ENCODE data around the gene EMX1. TPM values are rescaled to one million over a fixed set of nuclear protein-coding genes. Genes with fewer than 3 reads are reported as not detected.

EMX1 gene
- 0.08 TPM for polyA plus RNA-seq (ENCODE audit: insufficient read length)

DNA sequence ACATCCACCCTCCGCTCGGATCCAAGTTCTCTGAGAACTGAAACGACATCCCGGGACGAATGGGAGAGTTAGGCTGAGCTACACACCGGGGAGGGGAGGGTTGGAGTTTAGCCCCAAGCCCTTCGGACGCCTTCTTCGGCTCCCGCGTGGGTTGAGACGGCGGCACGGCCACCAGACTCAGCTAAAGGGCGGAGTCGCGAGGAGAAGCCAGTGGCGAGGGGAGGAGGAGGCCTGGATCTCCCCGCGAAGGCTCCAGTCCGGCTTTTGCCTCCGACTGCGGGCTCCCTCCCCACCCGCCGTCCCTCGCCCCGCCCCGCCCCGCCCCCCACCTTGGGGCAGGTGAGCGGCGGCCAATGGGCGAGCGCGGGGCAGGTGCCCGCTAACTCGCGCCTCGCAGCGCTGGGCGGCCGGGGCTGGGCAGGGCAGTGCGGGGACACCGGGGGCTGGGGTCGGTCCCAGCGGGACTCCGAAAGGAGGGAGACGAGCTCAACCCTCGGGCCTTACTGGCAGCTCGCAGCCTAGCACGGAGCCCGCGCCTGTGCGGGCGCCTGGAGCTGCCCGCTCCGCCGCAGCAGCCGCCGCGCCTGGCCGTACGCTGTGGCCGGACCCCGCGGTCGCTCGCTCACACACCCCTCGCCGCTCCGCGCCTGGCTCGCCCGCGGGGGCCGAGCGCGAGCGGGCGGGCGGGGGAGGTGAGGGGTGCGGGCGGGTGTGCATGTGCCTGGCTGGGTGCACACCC, at the start of gene EMX1:
TSS of gene EMX1 (plus strand) at position 382 of the 739 bp plus-strand sequence. CDS start at position 716, 334 bp downstream.
- no peak for DNase-seq (ENCODE audit: low read depth)

DNA sequence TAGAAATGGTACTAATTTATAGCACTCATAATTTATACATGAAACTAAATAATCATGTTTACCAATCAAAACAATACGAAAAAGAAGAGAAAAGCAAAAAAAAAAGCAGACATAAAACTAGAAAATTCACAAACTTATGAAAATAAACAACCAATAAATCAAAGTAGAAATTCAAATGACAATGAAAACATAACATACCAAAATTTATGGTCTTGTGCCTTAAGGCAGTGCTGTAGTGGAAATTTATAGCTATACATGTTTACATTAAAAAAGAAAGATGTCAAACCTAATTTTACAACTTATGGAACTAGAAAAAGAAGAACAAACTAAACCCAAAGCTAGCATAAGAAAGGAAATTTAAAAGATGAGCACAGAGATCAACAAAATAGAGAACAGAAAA, 46.3 kb upstream of the EMX1 start:
- DNase-seq (ENCODE audit: low read depth): no peak

DNA sequence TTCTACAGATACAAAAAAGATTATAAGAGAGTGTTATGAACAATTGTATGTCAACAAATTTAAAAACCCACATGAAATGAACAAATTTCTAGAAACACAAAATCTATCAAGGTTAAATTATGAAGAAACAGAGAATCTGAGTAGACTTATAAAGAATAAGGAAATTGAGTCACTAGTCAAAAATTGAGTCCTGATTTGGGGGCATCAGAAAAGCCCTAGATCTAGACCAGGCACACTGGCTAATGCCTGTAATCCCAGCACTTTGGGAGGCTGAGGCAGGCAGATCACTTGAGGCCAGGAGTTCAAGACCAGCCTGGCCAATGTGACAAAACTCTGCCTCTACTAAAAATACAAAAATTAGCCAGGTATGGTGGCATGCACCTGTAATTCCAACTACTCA, 45.4 kb upstream of the EMX1 start:
- no peak for DNase-seq (ENCODE audit: low read depth)

DNA sequence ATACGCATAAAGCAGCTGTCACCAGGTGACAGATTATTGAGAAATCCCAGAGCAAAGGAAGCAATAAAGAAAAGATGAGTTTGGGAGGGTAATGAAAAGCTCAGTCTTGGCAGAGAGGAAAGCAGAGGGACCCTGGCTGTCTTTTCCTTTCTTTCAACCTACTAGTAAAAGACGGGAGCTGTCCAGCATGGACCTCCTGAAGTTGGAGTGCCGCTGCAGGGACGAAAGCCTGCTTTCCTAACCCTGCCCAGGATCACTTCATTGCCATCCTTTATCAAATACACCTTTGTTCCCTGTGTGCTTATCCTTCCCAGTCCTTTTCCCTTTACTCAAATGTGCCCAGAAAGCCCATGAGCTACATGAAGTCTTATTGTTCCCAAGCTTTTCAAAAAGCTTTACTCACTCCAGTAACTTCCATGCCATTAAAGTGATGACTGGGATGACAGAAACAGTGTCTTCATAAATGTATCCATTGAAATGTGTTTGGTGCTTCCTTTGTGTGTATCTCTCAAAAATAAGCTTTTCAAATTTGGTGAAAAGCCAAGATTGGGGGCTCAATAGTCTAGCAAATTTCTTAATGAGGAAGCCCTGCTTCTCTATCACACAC, 33.9 kb upstream of the EMX1 start:
- no peak for DNase-seq (ENCODE audit: low read depth)

DNA sequence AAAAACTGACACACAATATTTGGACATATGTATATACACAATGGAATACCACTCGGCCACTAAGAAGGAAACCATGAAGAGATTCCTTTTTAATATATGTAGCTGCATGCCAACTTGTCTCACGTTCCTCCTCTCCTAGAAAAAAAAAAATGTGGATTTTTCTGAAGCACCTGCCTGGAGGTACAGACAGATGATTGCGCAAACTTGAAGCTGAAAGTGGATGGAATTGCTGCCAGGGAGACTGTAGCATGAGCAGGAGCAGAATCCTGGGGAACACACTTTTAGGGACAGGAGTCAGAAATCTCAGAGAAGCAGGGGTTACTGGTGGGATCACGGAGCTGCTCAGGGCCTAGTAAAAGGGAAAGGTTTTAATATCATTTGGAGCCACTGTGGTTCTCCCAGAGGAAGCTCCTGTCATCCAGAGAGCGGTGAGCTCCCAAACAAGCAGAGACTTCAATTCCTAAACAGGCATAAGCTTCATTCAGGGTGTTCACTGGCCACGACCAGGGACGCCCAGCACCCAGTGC, 30.8 kb upstream of the EMX1 start:
- no peak for DNase-seq (ENCODE audit: low read depth)

DNA sequence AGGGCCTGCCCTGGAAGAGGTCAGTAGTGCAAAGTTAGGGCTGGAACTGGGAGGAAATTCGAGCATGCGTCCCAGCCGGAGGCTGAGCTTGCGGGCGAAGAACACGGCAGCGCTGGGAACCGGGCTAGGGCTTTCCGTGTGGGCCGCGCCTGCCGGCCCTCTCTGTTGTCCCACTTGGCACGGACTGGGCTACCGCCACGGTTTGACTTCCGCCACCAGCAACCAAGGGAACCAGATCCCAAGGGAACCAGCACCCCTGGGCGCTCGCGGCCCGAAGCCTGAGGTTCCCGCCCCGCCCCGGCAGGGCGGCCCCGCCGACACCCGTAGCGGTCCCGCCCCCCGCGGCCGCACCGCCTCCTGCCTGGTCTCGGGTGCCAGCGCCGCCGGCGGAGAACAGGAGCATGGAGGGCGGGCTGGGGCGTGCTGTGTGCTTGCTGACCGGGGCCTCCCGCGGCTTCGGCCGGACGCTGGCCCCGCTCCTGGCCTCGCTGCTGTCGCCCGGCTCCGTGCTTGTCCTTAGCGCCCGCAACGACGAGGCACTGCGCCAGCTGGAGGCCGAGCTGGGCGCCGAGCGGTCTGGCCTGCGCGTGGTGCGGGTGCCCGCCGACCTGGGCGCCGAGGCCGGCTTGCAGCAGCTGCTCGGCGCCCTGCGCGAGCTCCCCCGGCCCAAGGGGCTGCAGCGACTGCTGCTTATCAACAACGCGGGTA, 30.1 kb upstream of the EMX1 start, which contains the start of gene SPR:
TSS of gene SPR (plus strand) at position 377 of the 708 bp plus-strand sequence. CDS start at position 402, 25 bp downstream.
- no peak for DNase-seq (ENCODE audit: low read depth)

DNA sequence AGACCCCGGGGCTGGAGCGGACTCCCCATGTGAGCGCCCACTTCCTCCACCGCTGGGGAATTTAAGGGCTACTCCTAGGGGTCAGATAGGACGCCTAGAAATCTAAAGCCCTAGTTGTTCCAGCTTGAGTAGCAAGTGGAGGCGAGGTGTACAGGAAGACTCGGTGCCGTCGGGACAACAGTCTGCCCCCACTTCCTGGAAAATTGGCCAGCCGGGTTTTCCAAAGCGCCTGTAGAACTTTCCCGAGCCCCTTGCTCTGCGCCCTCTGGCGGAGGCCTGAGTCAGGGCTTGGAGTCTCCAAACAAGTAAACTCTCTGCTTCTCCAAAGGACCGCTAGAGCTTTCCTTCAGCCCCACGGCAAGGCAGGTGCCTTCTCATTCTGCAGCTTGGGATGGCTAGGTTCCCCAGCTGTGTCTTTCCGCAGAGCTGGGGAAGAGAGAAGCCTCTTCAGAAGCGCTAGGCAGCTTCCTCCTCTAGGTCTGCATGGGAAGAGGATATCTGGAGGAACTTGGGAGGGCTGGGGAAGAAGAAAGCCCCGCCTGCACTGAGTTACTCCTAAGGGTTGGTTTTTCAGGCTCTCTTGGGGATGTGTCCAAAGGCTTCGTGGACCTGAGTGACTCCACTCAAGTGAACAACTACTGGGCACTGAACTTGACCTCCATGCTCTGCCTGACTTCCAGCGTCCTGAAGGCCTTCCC, 29.4 kb upstream of the EMX1 start:
- DNase-seq (ENCODE audit: low read depth): no peak

DNA sequence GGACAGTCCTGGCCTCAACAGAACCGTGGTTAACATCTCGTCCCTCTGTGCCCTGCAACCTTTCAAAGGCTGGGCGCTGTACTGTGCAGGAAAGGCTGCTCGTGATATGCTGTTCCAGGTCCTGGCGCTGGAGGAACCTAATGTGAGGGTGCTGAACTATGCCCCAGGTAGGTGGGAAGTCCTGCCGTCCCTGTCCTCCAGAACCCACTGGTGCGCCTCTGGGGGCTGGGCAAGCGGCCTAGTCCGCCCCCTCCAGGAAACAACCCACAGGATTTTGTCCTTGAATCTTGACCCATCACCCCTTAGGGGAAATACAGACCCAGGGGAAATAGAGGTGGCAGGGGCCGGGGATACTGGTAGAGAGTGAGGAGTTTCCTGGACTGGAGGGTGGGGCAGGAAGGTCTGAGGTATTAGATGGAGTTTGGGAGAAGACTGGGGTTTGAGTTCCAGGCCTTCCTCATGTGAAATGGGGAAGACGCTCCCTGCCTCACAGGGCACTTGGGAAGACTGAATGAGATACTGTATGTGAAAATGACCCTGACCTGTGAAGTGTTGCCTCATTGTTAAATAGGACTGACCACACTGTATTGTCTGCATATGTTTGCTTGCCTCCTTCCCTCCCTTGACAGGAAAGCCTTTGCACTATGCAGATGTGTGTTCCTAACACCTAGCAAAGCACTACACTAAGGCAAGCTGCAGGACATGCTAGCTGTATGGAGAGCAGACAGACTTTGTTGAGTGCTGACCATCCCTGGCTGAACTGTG, 28.7 kb upstream of the EMX1 start:
- no peak for DNase-seq (ENCODE audit: low read depth)

DNA sequence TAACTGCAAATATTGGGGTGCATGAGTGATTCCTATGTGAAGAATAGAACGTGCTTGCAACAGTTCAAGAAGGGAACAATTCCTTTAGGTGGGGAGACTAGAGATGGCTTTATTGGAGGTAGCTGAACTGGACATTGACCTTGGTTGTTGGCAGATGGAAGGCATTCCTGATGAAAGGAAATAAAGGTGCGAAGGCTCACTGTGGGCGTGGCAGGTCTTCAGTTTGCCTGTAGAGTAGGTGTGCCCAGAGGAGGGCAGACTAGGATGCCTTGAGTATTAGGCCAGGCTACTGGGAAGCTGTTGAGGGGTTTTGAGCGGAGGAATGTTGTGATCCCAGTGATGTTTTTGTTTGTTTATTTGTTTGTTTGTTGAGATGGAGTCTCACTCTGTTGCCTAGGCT, 27.3 kb upstream of the EMX1 start:
- no peak for DNase-seq (ENCODE audit: low read depth)

DNA sequence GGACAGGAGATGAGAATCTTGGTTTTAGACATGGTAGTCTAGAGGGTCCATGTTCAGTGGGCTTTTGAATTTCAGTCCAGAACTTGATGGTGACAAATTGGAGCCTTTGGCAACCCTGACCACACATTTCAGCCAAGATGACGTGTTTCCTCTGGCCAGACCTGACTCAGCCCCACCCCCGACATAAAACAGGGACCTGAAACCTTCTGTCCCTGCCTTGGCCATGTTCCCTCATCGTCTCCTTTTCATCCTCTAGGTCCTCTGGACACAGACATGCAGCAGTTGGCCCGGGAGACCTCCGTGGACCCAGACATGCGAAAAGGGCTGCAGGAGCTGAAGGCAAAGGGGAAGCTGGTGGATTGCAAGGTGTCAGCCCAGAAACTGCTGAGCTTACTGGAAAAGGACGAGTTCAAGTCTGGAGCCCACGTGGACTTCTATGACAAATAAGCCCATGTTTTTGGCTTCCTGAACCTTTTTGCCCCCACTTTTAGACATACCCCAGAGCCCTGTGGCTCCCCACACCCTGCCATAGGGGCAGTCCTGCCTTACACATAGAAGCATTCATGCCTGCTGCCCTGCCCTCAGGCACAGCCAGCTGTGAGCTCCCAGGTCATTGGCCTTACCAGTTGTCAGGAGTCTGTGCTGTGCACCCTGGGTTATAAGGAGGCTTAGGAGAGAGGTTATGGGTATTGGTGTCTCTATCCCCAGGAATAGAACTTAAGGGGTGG, 26.1 kb upstream of the EMX1 start:
- DNase-seq (ENCODE audit: low read depth): no peak

DNA sequence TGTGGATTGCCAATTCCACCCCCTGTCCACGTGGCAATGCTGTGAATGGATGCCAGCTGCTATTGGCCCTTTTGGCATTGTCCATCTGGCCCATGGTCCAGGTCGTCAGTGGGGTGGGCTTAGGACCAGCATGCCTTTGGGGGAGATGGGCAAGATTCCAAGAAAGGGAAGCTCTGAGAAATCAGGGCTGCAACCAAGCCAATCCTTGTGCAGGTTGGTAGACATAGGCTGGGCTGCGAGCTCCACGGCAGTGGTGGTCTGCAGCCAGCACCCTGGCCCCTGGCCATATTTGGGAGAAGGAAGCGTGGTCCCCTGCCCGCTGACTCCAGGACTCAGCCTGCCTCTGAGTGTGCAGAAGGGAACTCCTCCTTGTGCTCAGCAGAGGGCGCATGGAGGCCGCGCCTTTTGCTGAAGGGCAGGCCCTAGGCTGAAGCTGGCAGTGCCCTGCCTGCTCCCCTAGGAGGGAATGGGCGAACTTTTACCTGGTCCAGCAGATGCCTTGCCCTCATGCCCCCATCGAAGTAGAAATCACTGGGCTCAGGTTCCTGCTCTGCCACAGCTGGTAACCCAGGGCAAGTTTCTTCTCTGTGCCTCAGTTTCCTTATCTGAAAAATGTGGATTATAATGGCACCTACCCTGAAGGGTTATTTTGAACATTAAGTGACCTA, 24.7 kb upstream of the EMX1 start:
- DNase-seq (ENCODE audit: low read depth): no peak

DNA sequence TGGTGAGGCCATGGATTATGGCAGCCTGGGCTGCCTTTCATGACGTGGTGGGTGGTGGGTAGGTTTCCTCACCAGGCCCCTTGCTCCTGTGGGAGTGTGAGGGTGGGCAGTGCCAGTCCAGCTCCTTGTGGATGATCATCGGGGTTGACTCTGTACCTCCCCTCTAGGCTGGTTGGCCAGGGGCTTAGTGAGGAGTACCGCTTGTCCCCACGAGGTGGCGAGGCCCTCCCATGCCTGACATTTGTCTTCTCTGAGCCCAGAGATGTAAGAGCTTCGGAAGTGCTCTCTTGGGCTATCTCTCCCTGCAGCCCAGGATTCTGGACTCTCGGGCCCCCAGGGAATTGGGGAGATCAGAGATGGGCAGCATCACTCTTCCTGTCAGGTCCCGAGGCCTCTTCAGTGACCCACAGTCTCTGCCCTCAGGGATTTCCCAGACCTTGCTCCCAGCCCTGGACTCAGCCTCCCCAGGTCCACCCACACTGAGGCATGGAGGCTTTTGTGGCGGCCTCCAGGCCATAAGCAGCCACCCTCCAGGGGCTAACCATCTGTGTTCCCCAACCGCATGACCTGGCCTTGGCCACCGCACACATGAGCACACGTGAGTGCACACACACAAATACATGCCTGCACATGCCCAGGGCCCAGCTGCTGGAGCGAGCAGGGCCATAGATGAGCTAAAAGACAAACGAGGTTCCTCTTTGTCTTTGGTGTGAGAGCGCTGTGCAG, 23.6 kb upstream of the EMX1 start:
- no peak for DNase-seq (ENCODE audit: low read depth)

DNA sequence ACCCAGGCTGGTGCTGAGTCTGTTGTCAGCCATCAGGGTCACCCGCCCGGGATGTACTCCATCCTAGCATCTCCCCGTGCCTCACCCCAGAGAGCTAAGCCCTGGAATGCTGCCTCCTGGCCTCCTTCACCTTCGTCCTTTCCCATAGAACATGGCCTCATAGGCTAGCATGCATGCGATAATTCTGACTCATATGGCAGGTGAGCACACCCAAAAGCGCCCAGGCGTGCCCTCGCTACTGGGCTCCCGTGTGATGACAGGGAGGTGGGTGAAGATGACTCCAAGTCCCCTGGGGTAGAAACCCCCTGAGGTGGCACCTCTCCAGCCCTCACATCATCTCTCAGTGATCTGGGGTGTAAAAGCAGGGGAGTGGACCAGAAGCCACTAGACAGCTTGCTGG, 22.8 kb upstream of the EMX1 start:
- DNase-seq (ENCODE audit: low read depth): no peak

DNA sequence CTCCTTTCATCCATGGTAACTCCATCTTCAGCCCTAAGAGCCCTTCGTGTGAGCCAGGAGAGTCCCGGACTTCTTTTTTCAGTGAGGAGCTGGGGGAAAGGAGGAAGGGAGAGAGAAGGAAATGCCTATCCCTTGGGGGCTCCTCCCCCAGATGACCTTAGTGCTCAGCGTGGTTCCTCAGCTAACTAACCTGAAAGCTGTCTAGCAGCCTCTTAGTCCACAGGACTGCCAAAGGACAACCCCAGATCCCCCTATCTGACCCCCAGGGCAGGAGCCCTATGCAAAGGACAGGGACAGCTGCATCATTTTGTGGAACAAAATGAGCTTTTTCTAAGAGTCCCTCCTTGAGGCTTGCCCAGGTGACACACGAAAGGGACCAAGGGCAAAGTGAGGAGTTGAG, 22.2 kb upstream of the EMX1 start:
- no peak for DNase-seq (ENCODE audit: low read depth)

DNA sequence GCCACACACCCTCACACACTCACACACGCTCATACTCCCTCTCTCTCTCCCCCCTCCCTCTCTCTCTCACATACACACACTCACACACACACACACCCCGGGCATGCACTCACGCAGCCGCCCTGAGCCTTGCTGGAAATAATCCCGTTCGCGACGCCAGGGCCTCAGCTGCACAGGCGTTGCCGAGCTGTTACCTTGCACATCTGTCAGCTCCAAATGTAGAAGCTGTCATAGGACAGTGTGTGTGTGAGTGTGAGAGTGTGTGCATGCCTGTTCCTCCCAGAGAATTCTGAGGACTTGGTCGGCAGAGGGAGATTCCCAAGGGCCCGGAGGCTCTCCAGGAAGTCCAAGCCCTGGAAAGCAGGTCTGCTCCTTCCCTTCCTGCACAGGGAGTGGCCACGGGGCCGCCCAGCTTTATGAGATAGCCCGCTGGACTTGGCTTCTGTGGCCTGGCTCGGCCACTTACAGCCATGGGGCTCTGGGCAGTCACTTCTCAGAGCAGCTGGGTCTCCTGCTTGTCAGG, 21.5 kb upstream of the EMX1 start:
- DNase-seq (ENCODE audit: low read depth): no peak

DNA sequence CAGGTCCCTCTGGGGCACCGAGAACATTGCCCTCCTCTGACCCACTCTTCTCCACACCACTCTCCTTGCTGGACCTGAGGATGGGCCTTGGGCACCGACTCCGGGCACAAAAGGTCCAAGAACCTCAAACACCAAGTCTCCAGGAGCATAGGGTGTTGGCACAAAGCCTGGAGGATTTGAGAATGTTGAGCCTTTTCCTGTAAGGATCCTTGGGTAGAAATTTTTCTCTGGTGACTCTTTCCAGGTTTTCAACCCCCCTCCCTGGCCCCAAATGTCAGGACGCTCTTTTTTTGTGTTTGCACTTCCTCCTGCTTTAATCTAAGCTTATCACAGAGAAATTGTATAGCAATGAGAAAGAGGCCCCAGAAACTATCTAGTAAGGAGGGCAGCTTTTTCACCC, 20.9 kb upstream of the EMX1 start:
- no peak for DNase-seq (ENCODE audit: low read depth)

DNA sequence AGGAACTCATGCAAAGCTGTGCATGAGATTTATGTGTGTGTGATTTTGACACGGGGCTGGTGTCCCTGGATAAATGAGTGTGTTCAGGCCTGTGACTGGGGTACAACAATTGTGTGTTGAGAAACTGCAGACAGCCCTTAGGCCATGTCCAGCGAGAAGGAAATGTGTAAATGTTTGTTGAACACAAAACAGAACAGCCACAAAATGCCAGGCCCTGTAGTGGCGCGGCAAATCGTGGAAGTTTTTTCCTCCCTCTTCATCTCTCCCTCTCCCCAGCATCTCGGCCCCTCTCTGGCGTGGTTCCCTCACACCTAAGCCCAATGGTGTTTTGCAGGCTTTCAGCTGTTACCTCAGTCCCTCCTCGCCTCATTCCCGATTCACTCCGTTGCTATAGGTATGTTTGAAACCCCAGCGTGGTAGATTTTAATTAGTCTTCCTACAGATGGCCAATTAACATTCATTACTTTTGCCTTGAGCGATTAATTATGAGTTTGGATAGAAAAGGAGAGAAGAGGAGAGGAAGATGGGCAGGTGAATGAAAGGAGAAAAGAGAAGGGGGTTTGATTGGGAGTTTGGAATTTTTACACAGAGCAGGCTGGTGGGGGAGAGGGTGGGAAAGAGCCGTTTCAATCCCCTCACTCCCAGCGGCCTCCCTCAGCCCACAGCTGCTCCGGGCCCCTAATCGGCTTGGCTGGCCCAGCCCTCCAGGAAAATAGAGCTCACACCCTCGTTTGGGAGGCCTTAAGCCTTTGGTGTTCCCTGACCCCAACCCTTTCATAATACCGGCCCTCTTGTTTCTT, 19.3 kb upstream of the EMX1 start:
- no peak for DNase-seq (ENCODE audit: low read depth)

DNA sequence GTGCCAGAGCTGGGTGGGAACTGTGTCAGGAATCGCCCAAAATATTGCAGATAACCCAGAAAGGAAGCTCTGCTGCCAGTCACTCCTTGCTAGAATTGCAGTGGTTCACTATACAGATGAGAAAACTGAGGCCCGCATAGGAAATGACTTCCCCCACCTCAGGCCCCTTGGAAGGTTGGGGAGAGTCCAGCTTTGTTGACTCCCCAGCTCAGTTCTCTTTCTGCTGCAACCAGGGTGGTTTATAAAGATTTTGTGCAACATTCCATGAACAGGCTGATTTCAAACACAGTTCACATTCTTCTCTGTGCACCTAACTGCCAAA, 18.8 kb upstream of the EMX1 start:
- no peak for DNase-seq (ENCODE audit: low read depth)

Measured in forelimb muscle (tissue), 1 donor.